HCT116 (cell line): Measurements from ENCODE around the gene VTN. TPM values are rescaled to one million over a fixed set of nuclear protein-coding genes. Genes with fewer than 3 reads are reported as not detected.

Experiments
- ATAC-seq: fragments of 200-7000 bp; cut with Tn5 transposase; 2 replicates; pipeline ENCODE4 v1.9.1; 2020; ENCODE audit warnings: mild to moderate bottlenecking, moderate library complexity
- BruUV-seq: library from RNA; stranded (reverse); fragments of 400-500 nt; replicated peaks from 2 replicates; lab custom pipeline; 2021; lab: Mats Ljungman, UMichigan
- CTCF ChIA-PET: fragments of 300-600 bp; sonication (Branson Sonifier 250); formaldehyde crosslinking; loops from one replicate; lab custom pipeline; 2021; ENCODE audit warnings: antibody characterized with exemption; lab: Charles Lee
- POLR2A ChIA-PET: fragments of 300-600, 350-600 bp; sonication (Branson Sonifier 250); formaldehyde crosslinking; loops from one replicate; lab custom pipeline; 2021; ENCODE audit warnings: antibody characterized with exemption; lab: Charles Lee
- RAD21 ChIA-PET, 2 experiments: fragments of 300-600 bp; sonication (Branson Sonifier 250); formaldehyde crosslinking; loops; one replicate each; lab custom pipeline; 2023; ENCODE audit warnings: low total read pairs in 2 of 2; ENCODE audit not compliant: uncharacterized antibody in 2 of 2, unreplicated experiment in 2 of 2, low non-redundant PET in 1 of 2; lab: Charles Lee
- DNase-seq: peaks from one replicate; pipeline ENCODE4 v3.0.0-alpha.2; 2010; ENCODE audit warnings: low read depth, low spot score
- H2AFZ ChIP-seq: fragments of 200-600 bp; shearing (Covaris generic), sonication (generic); 2 replicates; pipeline ENCODE4 v1.6.1; 2017; ENCODE audit warnings: low read depth, mixed run types, mixed read lengths, antibody characterized with exemption, low read length; ENCODE audit not compliant: poor library complexity, severe bottlenecking
- H3K27ac ChIP-seq: 2 replicates; pipeline ENCODE4 v1.5.1; 2012; ENCODE audit warnings: low read depth, low read length
- H3K27me3 ChIP-seq: fragments of 200-600 bp; sonication (generic); 2 replicates; pipeline ENCODE4 v1.6.1; 2016; ENCODE audit warnings: mixed run types, low read length, mixed read lengths; ENCODE audit not compliant: insufficient read depth
- H3K36me3 ChIP-seq, 2 experiments: fragments of 200-500 bp in 1 of 2; fragments of 200-600 bp in 1 of 2; sonication (Bioruptor generic) in 1 of 2; sonication (generic) in 1 of 2; 2 replicates each; pipeline versions ENCODE4 v1.5.1 to v1.6.1; 2014 to 2016; ENCODE audit warnings: low read length in 2 of 2, inconsistent platforms in 1 of 2, mixed read lengths in 1 of 2, mixed run types in 1 of 2; ENCODE audit not compliant: insufficient read depth in 2 of 2, control insufficient read depth in 1 of 2
- H3K4me1 ChIP-seq, 2 experiments: fragments of 200-600 bp in 1 of 2; sonication (generic) in 1 of 2; 2 replicates each; pipeline versions ENCODE4 v1.5.1 to v1.6.1; 2012 to 2017; ENCODE audit warnings: low read length in 2 of 2, inconsistent platforms in 1 of 2, mild to moderate bottlenecking in 1 of 2, mixed read lengths in 1 of 2, mixed run types in 1 of 2, moderate library complexity in 1 of 2; ENCODE audit not compliant: insufficient read depth in 2 of 2, control insufficient read depth in 1 of 2
- H3K4me2 ChIP-seq: fragments of 200-600 bp; sonication (generic); 2 replicates; pipeline ENCODE4 v1.6.1; 2017; ENCODE audit warnings: mixed run types, low read length, mixed read lengths
- H3K4me3 ChIP-seq, 2 experiments: fragments of 200-600 bp in 1 of 2; sonication (generic) in 1 of 2; replicated peaks in 1 of 2; 2 replicates each; pipeline ENCODE4 v1.5.1; 2011 to 2016; ENCODE audit warnings: low read length in 2 of 2, control low read depth in 1 of 2, low read depth in 1 of 2, mild to moderate bottlenecking in 1 of 2, mixed read lengths in 1 of 2, mixed run types in 1 of 2
- H3K79me2 ChIP-seq: fragments of 200-600 bp; sonication (generic); 2 replicates; pipeline ENCODE4 v1.6.1; 2017; ENCODE audit warnings: mild to moderate bottlenecking, mixed run types, low read length, moderate library complexity, mixed read lengths; ENCODE audit not compliant: insufficient read depth
- H3K9ac ChIP-seq: fragments of 200-600 bp; sonication (generic); 2 replicates; pipeline ENCODE4 v1.6.1; 2016; ENCODE audit warnings: low read length, mixed read lengths
- H3K9me2 ChIP-seq: fragments of 200-600 bp; sonication (generic), shearing (Covaris generic); 2 replicates; pipeline ENCODE4 v1.6.1; 2017; ENCODE audit warnings: mixed run types, mild to moderate bottlenecking, moderate library complexity; ENCODE audit not compliant: insufficient read depth
- H3K9me3 ChIP-seq, 2 experiments: fragments of 200-500 bp in 1 of 2; fragments of 200-600 bp in 1 of 2; sonication (Bioruptor generic) in 1 of 2; sonication (generic) in 1 of 2; 2 replicates each; pipeline ENCODE4 v1.6.1; 2014 to 2017; ENCODE audit warnings: low read length in 2 of 2, mixed read lengths in 2 of 2, inconsistent platforms in 1 of 2, low read depth in 1 of 2, mild to moderate bottlenecking in 1 of 2, mixed run types in 1 of 2, moderate library complexity in 1 of 2; ENCODE audit not compliant: control insufficient read depth in 1 of 2, insufficient read depth in 1 of 2
- H4K20me1 ChIP-seq: fragments of 200-600 bp; sonication (generic), shearing (Covaris generic); 2 replicates; pipeline ENCODE4 v1.6.1; 2017; ENCODE audit warnings: mixed run types, mild to moderate bottlenecking, moderate library complexity; ENCODE audit not compliant: insufficient read depth
- CEBPB ChIP-seq: IDR thresholded peaks from 2 replicates; pipeline ENCODE4 v1.6.1; 2012; ENCODE audit warnings: low read depth
- TCF7L2 ChIP-seq: IDR thresholded peaks from 2 replicates; pipeline ENCODE4 v1.7.0; 2011; ENCODE audit warnings: borderline replicate concordance, inconsistent platforms; ENCODE audit not compliant: insufficient read depth, insufficient read length; ENCODE audit errors: extremely low read depth
- ZBTB33 ChIP-seq: IDR thresholded peaks from 2 replicates; pipeline ENCODE4 v1.6.1; 2011; ENCODE audit warnings: mild to moderate bottlenecking, low read length, moderate library complexity; ENCODE audit not compliant: insufficient replicate concordance; ENCODE audit errors: extremely low read depth
- ZNF274 ChIP-seq: fragments of 200-500 bp; sonication (Bioruptor generic); IDR thresholded peaks from 2 replicates; pipeline ENCODE4 v1.6.1; 2014; ENCODE audit warnings: mild to moderate bottlenecking, low read depth, low read length, inconsistent platforms
- intact Hi-C: fragments of 100-400 bp; cut with micrococcal nuclease; formaldehyde crosslinking; loops from 2 replicates; pipeline ENCODE4 v1.10.0; 2022
- total RNA-seq: library from RNA; stranded (reverse); gene quantifications from one replicate; pipeline ENCODE4 v1.2.1, GENCODE V29; 2021; ENCODE audit not compliant: unreplicated experiment

VTN gene
- total RNA-seq, 1 experiment from 2014 or later = 1.5 TPM

GRCh38 chr17:28384281-28385036 is 14.4 kb upstream of the VTN start:
- H3K27me3 ChIP-seq = no peaks in the 10 kb centered on the region
- RAD21 ChIA-PET = no interaction called here
- H3K36me3 ChIP-seq = no peaks in the 10 kb centered on the region

More at GRCh38 chr17:28384281-28385036, 14.4 kb upstream of the VTN start:
- no peak overlapping the region for H3K4me2 ChIP-seq
- DNase-seq = no peak
- intact Hi-C loops = no loop called here
- ChIA-PET CTCF (no interaction called here), POLR2A (no interaction called here)
- no peak overlapping the region for H3K9ac ChIP-seq
- no TSS peak for BruUV-seq
- no peaks in the 10 kb centered on the region for H3K79me2 ChIP-seq
- no peak overlapping the region for H3K27ac ChIP-seq
- H4K20me1 ChIP-seq = no peaks in the 10 kb centered on the region
- no peaks in the 10 kb centered on the region for H3K9me3 ChIP-seq
- no peaks in the 10 kb centered on the region for H3K9me2 ChIP-seq
- ATAC-seq = no peak
- H3K4me3 ChIP-seq = no peak overlapping the region
- no peak for TF ChIP-seq CEBPB
- TF ChIP-seq TCF7L2 = no peak
- TF ChIP-seq ZBTB33 = no peak
- no peak for TF ChIP-seq ZNF274
- no peaks in the 10 kb centered on the region for H3K4me1 ChIP-seq
- no peak overlapping the region for H2AFZ ChIP-seq
